Fibroblast of the aortic adventitia (primary cell): Measurements from ENCODE around the gene TEX35. TPM values are rescaled to one million over a fixed set of nuclear protein-coding genes. Genes with fewer than 3 reads are reported as not detected.

Source experiments
- DNase-seq: peaks from one replicate; pipeline ENCODE4 v3.0.0-alpha.2; 2010; ENCODE audit warnings: low read depth
- H3K4me3 ChIP-seq: 2 replicates; pipeline ENCODE4 v1.5.1; 2011; ENCODE audit warnings: low read depth, mild to moderate bottlenecking, control low read depth, low read length, moderate library complexity
- CTCF ChIP-seq: IDR thresholded peaks from 2 replicates; pipeline ENCODE4 v1.5.1; 2011; ENCODE audit warnings: mild to moderate bottlenecking, low read length, control low read depth, inconsistent platforms; ENCODE audit not compliant: insufficient read depth
- total RNA-seq: library from RNA; depleted of rRNA; stranded (reverse); fragments of >200 nt; gene quantifications from 2 replicates; pipeline ENCODE4 v1.2.3, GENCODE V29; 2012; ENCODE audit warnings: low replicate concordance

TEX35 gene
- total RNA-seq, 1 donor: not detected

GRCh38 chr1:178510155-178510554 is 2.8 kb upstream of the TEX35 start:
- H3K4me3 ChIP-seq: no peak overlapping the region
- no peak for TF ChIP-seq CTCF
- no peak for DNase-seq

- peak; percentile 15 for TF ChIP-seq CTCF
- no peak overlapping the region for H3K4me3 ChIP-seq
- peak; percentile 48 for DNase-seq
Measured at GRCh38 chr1:178513278-178513983, 522 bp downstream of the TEX35 start.

GRCh38 chr1:178516110-178516509 is 3.2 kb downstream of the TEX35 start:
- DNase-seq: no peak
- H3K4me3 ChIP-seq: no peak overlapping the region
- no peak for TF ChIP-seq CTCF

GRCh38 chr1:178518894-178519293 is 6.0 kb downstream of the TEX35 start:
- DNase-seq: no peak
- no peak for TF ChIP-seq CTCF
- no peak overlapping the region for H3K4me3 ChIP-seq

GRCh38 chr1:178520803-178521202 is 7.9 kb downstream of the TEX35 start:
- DNase-seq: no peak
- no peak overlapping the region for H3K4me3 ChIP-seq
- no peak for TF ChIP-seq CTCF

- H3K4me3 ChIP-seq: no peak overlapping the region
- no peak for TF ChIP-seq CTCF
- no peak for DNase-seq
Measured at GRCh38 chr1:178521241-178521640, 8.3 kb downstream of the TEX35 start.

GRCh38 chr1:178527117-178527516 is 14.2 kb downstream of the TEX35 start:
- TF ChIP-seq CTCF: no peak
- no peak overlapping the region for H3K4me3 ChIP-seq
- DNase-seq: no peak
